GM10847 (cell line): ENCODE measurements around the gene PCDH9.

ENCODE experiments used
- POLR2A ChIP-seq: IDR thresholded peaks from 2 replicates; pipeline ENCODE4 v1.6.1; 2011; ENCODE audit not compliant: insufficient read length; ENCODE audit errors: extremely low read depth

The PCDH9 gene

GRCh38 chr13:67069117-67069767 lies 160.9 kb downstream of the PCDH9 start:
- no peak for TF ChIP-seq POLR2A

DNA sequence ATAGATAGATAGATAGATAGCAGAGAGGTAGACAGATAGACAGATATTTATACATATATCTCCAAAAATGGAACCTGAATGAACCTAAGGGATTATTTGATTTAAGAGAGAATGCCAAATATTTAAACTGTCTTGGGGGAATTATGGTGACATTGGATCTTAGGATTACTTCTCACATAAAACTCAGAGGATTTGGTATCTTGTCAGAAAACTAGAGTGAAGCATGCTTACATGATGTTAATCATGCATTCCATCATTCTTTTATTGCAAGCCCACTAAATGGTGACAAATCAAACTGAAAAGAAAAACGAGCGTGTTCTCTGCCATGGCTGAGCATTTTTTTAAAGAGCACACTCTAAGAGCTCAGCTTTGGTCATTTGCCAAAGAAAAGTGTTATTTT lies 165.2 kb downstream of the PCDH9 start:
- no peak for TF ChIP-seq POLR2A

GRCh38 chr13:67063036-67063435 lies 167.1 kb downstream of the PCDH9 start:
- no peak for TF ChIP-seq POLR2A

GRCh38 chr13:67062160-67062559 lies 168.0 kb downstream of the PCDH9 start:
- TF ChIP-seq POLR2A: no peak

GRCh38 chr13:67061750-67062149 lies 168.4 kb downstream of the PCDH9 start:
- TF ChIP-seq POLR2A: no peak

DNA sequence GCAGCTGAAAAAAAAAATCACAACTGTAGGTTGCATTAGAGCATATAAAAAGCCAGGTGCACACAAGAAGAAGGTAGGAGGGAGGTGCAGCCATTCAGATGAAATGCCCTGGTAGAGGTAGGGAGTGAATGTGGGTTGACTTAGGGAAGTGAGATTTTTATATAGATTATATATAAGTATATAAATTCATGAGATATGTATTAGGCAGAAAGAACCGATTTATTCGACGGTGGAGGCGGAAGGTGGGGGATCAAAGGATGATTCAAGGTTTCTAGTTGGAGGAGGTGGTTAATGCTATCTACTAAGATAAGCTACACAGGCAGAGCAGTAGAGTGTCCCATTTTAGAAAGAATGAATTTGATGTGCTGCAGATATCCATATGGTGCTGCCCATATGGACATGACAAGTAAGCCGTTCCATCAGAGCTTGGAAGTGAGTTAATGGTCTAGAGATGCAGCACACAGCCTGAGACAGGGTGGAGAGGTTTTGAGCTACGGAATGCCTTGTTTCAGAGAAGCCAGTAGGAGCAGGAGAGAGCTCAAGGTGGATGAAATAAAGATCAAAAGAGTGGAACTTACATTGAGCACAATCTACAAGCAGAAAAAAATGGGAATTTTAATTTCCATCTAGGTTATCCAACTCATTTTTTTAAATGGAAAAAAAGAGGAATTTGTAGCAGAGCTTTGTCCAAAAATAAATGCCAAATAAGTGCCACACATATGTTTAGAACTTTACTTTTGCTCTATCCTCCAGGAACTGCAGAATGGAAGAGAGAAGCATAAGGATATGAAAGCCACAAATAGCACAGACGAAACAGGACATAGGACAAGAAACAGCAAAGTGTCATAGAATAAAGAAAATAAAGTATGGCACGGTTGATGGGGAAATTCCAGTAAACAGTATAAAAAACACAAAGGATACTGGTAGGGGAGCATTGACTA lies 177.3 kb downstream of the PCDH9 start:
- TF ChIP-seq POLR2A: no peak

- TF ChIP-seq POLR2A: no peak
These were observed 180.4 kb downstream of the PCDH9 start for GRCh38 chr13:67049744-67050143.

- no peak for TF ChIP-seq POLR2A
These were observed 181.3 kb downstream of the PCDH9 start for GRCh38 chr13:67048821-67049150.

DNA sequence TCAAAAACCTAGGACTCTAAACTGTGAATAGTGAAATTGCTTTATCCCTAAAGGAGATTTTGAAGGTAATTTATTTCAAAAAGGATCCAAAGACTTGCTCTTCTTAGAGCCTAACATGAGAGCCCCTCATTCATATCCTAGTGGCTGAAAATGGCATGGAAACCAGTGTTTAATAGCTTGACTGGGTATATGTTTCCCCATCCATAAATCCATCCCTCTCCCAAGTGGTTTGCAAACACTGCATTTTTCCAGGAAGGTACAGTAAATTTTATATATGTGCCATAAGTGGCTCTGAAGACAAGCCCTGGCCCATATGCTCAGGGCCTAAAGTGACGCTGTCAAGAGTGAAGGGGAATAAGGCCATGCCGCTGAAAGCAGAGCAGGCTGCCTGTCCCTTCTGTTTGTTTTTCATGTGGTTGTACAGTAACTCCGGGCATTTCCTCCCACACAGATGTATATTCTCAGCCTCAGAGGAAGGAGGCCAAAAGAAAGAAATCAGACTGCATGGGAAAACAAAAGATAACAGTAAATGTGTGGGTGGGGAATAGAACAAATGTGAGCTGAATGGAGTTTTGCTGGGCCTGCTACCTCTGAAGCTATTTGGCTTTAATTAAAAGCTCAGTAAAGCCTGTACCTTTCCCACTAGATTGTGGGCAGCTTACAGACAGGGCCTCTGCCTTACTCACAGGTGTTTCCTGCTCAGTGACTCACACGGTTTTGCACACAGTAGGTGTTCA lies 181.9 kb downstream of the PCDH9 start:
- no peak for TF ChIP-seq POLR2A

DNA sequence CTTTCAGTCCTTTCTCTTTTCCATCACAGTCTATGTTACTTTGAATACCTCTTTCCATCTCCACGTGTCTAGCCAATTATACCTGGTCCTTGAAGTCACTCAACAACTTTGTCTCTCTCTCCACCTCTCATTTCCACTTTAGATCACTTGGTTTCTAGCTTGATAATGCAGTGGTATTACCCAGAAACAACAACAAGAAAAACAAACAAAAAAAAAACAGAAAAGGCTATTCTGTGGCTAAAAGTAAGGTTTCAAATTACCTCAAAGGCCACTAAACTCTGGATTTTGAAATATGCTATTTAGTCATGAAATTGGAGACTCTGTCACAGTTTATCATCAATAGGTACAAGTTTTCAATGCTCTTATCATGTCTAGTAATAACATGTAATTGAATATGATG lies 184.8 kb downstream of the PCDH9 start:
- TF ChIP-seq POLR2A: no peak

DNA sequence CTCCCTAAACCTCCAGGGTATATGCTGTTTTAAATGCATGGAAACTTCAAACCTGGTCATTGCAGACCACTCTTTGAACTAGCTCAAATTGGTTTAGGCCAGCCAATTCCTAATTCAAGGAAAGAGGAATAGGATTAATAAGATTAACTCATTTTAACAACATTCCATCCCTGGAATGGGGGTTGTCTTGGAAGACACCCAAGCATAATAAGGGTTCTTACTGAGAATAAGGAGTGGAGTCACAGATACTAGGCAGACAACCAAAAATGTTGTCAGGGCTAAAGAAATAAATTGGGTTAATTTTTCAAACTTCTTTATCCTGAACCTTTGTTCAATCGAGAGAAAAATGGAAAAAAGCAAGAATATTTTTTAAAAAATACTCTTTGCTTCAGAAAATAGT lies 186.2 kb downstream of the PCDH9 start:
- TF ChIP-seq POLR2A: no peak

GRCh38 chr13:67042556-67042955 lies 187.6 kb downstream of the PCDH9 start:
- no peak for TF ChIP-seq POLR2A

- TF ChIP-seq POLR2A: no peak
These were observed 193.3 kb downstream of the PCDH9 start for GRCh38 chr13:67036699-67037457.

DNA sequence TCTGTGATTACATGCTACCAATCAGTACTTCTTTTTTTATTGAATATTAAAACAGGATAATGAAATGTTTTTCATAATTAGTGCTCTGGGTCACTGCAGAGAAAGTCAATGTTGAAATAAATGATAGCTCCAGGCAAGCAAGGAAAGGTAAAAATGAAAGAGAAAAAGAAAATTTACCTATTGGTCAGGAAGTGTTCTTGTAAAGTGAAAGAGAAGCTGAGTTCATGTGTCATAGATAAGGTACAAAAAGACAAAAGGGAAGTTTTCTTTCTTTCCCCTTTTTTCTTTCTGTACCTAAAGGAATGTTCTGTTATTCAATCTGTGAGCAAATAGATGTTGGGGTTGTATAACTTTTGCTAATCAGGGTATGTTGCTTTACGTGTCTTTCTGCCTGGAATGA lies 197.0 kb downstream of the PCDH9 start:
- no peak for TF ChIP-seq POLR2A

DNA sequence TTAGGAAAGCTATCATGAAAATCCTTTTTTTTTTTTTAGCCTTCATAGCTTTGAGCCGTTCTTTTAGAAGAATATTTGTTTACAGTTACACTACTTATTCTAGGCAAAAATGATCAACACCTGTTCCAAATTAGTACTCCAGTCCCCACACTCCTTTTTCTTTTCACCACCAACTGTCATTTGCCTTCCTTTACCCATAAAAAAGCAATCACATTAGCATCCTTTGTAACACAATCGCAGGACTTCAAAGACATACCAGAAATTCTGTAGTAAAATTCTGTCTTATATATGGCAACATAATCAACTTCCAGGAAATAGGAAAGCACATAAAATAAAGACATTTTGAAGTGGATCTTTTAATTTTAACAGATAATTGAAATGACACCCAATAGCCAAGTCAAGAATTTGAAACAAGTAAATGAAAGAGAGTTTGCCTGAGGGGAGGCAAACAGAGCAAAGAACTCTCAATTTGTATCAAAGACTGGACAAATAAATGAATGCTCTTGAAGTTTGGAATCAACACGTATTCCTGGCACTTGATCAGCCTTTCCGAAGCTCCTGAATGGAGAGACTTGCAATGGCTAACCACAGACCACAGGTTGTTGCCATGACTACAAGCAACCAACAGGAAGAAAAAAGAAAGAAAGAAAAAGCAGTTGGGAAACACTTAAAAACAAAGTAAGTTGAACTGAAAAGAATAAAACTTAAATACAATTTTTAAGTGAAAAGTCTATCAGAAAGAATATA lies 206.8 kb downstream of the PCDH9 start:
- TF ChIP-seq POLR2A: no peak

DNA sequence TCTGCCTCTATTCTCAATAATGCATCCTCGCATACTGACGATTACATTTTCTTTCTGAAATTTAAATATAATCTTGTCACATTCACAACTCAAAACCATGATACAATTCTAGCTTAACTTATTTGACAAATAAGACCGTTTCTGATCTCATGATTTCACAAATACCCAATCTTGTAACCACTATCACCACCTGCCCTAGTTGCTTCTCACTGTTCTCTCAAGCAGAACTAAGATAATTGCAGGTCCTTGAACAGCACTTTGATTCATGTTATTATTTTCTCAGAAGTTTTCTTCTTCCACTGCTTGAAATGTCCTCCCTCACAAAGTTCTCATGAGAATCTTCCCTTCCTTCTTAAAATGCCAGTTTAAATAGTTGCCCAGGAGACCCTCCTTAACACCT lies 211.4 kb downstream of the PCDH9 start:
- no peak for TF ChIP-seq POLR2A
